Measurements from ENCODE around the gene CFAP97.
"Not testable (repeated sequence)": the region's sequence is repeated elsewhere in the genome, so short reads cannot be mapped to it uniquely, and the experiment has no call there.

The CFAP97 gene

GRCh38 chr4:185222598-185222997 lies 18.8 kb upstream of the CFAP97 start:
- DNase-seq (ENCODE audit: low read depth), result no peak

- DNase-seq (ENCODE audit: low read depth), result no peak
Measured at GRCh38 chr4:185221912-185222311, 18.1 kb upstream of the CFAP97 start.

- DNase-seq (ENCODE audit: low read depth), result no peak
Measured at GRCh38 chr4:185221491-185221890, 17.7 kb upstream of the CFAP97 start.

- DNase-seq (ENCODE audit: low read depth), result no peak
Measured at GRCh38 chr4:185219551-185220344, 15.9 kb upstream of the CFAP97 start.

- no peak for DNase-seq (ENCODE audit: low read depth)
Measured at GRCh38 chr4:185218312-185218711, 14.5 kb upstream of the CFAP97 start.

- DNase-seq (ENCODE audit: low read depth), result no peak
Measured at GRCh38 chr4:185217408-185217975, 13.7 kb upstream of the CFAP97 start.

- no peak for DNase-seq (ENCODE audit: low read depth)
Measured at GRCh38 chr4:185215261-185215660, 11.5 kb upstream of the CFAP97 start.

GRCh38 chr4:185213877-185214276 lies 10.1 kb upstream of the CFAP97 start:
- DNase-seq (ENCODE audit: low read depth), result no peak

GRCh38 chr4:185212581-185212980 lies 8.8 kb upstream of the CFAP97 start:
- DNase-seq (ENCODE audit: low read depth), result no peak

GRCh38 chr4:185211641-185212040 lies 7.8 kb upstream of the CFAP97 start:
- DNase-seq (ENCODE audit: low read depth), result no peak

- DNase-seq (ENCODE audit: low read depth), result no peak
Measured at GRCh38 chr4:185211035-185211434, 7.2 kb upstream of the CFAP97 start.

GRCh38 chr4:185210102-185210981 lies 6.5 kb upstream of the CFAP97 start:
- DNase-seq (ENCODE audit: low read depth), result peak; percentile 15

- DNase-seq (ENCODE audit: low read depth), result peak; percentile 28
Measured at GRCh38 chr4:185209852-185210101, 6.0 kb upstream of the CFAP97 start.

GRCh38 chr4:185209031-185209851 lies 5.4 kb upstream of the CFAP97 start, which contains the start of gene SNX25:
Gene SNX25, plus strand, starts transcription at chr4:185209598. Its CDS starts 229 bp downstream, at chr4:185209827.
- DNase-seq (ENCODE audit: low read depth), result peak; percentile 76

GRCh38 chr4:185207466-185207865 lies 3.7 kb upstream of the CFAP97 start:
- DNase-seq (ENCODE audit: low read depth), result no peak

- no peak for DNase-seq (ENCODE audit: low read depth)
Measured at GRCh38 chr4:185205697-185206342, 2.0 kb upstream of the CFAP97 start.

GRCh38 chr4:185205073-185205472 lies 1.3 kb upstream of the CFAP97 start:
- DNase-seq (ENCODE audit: low read depth), result not testable (repeated sequence)

GRCh38 chr4:185204238-185204910 lies 574 bp upstream of the CFAP97 start:
- DNase-seq (ENCODE audit: low read depth), result no peak

GRCh38 chr4:185202984-185203485 lies 765 bp downstream of the CFAP97 start:
- DNase-seq (ENCODE audit: low read depth), result no peak

Measured in activated T-cell treated with anti-CD3 and anti-CD28 coated beads for 1 hour (primary cell).